UCSD-AML1 (cell line): Measurements from ENCODE around the gene LSAMP.
"Not testable (repeated sequence)": the region's sequence is repeated elsewhere in the genome, so short reads cannot be mapped to it uniquely, and the experiment has no call there.

ENCODE experiments used
- DNase-seq: peaks from one replicate; lab custom pipeline; 2025; ENCODE audit not compliant: unreplicated experiment; lab: John Stamatoyannopoulos, UW

LSAMP gene

GRCh38 chr3:115819785-115820384 is 625.4 kb downstream of the LSAMP start:
- peak; percentile 26 for DNase-seq

- peak; percentile 46 for DNase-seq
Measured at GRCh38 chr3:115814778-115815380, 630.4 kb downstream of the LSAMP start.

- no peak for DNase-seq
Measured at GRCh38 chr3:115814006-115814405, 631.3 kb downstream of the LSAMP start.

GRCh38 chr3:115808816-115809215 is 636.5 kb downstream of the LSAMP start:
- no peak for DNase-seq

- no peak for DNase-seq
Measured at GRCh38 chr3:115808244-115808643, 637.0 kb downstream of the LSAMP start.

- no peak for DNase-seq
Measured at GRCh38 chr3:115806501-115806900, 638.8 kb downstream of the LSAMP start.

GRCh38 chr3:115805520-115805919 is 639.8 kb downstream of the LSAMP start:
- no peak for DNase-seq

- DNase-seq: no peak
Measured at GRCh38 chr3:115804713-115805119, 640.6 kb downstream of the LSAMP start.

- DNase-seq: no peak
Measured at GRCh38 chr3:115804200-115804599, 641.1 kb downstream of the LSAMP start.

GRCh38 chr3:115803661-115804060 is 641.6 kb downstream of the LSAMP start:
- DNase-seq: no peak

GRCh38 chr3:115800489-115801075 is 644.7 kb downstream of the LSAMP start:
- DNase-seq: no peak

- not testable (repeated sequence) for DNase-seq
Measured at GRCh38 chr3:115800065-115800464, 645.2 kb downstream of the LSAMP start.

GRCh38 chr3:115792206-115792955 is 652.9 kb downstream of the LSAMP start:
- no peak for DNase-seq

GRCh38 chr3:115791271-115792153 is 653.8 kb downstream of the LSAMP start:
- not testable (repeated sequence) for DNase-seq

- no peak for DNase-seq
Measured at GRCh38 chr3:115790759-115791158, 654.5 kb downstream of the LSAMP start.

- no peak for DNase-seq
Measured at GRCh38 chr3:115789481-115789880, 655.8 kb downstream of the LSAMP start.

GRCh38 chr3:115788921-115789470 is 656.3 kb downstream of the LSAMP start:
- no peak for DNase-seq

GRCh38 chr3:115787818-115788217 is 657.5 kb downstream of the LSAMP start:
- DNase-seq: no peak

- DNase-seq: no peak
Measured at GRCh38 chr3:115785782-115786181, 659.5 kb downstream of the LSAMP start.

GRCh38 chr3:115784739-115785536 is 660.3 kb downstream of the LSAMP start:
- no peak for DNase-seq
